HG03060 (cell line): ENCODE measurements around the gene FAM153A.
"Not testable (repeated sequence)": the region's sequence is repeated elsewhere in the genome, so short reads cannot be mapped to it uniquely, and the experiment has no call there.

Experiments used
- ATAC-seq: cut with Tn5 transposase; IDR thresholded peaks from one replicate; pipeline ENCODE4 v1.9.1; 2021; ENCODE audit warnings: low read depth, moderate number of reproducible peaks; ENCODE audit not compliant: unreplicated experiment

FAM153A gene

DNA sequence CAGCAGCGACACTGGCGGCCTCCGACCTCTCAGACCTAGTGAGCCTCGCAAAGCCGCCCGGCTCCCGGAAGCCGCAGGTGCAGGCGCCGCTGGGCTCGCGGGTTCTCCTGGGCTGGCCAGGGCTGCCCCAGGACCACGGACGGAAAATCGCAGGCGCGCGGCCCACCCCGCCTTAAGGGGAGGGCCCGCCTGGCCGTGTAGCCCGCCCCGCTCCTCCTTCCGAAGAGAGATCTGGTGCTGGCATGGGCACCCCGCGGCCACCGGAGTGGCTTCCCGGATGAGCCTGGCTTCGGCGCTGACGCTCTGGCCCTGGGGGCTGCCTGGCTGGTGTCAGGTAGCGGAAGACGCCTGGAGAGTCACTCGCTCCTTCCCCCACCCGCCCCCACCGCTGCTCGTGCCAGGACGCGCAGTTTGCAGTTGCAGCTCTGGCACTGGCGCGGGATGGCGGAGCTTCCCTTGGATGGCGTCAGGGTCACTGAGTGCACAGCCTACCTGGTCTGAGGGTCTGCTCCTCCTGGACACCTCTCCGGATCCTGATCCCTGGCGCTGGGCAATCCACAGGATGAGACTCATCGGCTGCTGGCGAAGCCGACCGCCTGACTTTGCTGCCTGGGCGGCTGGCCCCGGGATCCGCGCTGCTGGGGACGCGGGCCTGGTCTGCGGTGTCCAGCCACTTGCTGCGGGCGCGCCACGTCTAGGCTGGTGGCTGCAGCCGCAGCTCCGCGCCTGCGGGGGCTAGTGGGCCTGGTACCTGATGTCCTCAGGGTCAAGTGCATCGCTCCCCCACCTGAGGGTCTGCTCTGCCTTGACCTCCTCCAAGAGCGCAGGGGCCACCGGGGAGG, at the start of gene FAM153A:
FAM153A (minus strand) TSS at position 108 of the 842 bp plus-strand sequence.
- ATAC-seq: not testable (repeated sequence)

DNA sequence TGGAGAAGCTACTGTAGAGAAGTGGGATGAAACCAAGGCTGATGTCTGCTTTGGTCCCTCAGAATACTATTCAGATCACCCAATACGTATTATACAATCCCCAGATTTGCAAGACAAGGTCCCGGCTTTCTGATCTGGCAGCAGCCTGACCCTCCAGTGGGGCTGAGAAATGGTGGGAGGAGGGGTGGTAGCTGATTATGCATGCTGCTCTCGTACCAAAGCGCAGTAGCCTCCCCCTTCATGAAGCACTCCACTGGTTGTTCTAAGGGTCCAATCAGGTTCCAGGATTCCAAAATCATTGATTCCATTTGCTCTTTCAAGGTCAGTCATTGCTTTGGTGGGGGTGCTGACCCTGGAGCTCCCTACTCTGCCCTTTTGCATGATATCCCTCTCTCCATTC, 49.6 kb upstream of the FAM153A start:
- not testable (repeated sequence) for ATAC-seq

DNA sequence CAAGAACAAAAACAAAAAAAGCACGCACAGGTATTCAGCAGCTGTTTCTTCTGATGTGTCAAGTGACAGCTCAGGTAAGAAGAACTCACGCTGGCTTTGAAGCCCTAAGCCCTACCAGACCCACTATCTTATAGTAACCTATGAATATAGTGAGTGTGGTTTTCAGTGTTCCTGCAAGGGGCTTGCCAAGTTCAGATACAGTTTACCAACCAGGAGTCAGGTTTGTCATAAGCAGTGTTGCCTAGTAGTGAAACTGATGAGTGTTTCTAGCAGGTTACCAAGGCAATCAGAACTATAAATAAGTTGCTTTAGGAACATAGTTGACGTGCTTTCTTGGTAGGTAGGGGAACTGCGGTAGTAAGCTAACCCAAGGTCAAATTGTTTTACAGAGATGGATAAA, 43.4 kb upstream of the FAM153A start:
- ATAC-seq: not testable (repeated sequence)

- ATAC-seq: not testable (repeated sequence)
Measured at GRCh38 chr5:177824776-177825175, 42.1 kb upstream of the FAM153A start.

DNA sequence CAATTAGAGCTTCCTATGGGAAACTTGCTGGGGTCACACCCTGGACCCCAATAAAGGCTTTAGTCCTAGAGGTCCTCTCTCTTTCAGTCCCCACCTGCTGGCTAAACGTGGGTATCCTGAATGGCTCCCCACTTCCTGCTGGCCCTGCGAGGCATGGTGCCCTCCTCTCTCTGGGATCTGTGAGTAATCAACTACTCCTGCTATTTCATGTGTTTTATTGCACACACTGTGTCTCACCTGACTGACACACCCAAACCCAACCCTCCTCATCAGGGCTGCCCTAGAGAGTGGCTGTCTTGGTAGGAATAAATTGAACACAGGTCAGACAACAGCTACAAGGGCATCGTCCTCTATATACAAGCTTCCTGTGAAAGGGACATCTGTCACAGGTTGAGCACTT, 39.8 kb upstream of the FAM153A start:
- ATAC-seq: not testable (repeated sequence)

- ATAC-seq: not testable (repeated sequence)
Measured at GRCh38 chr5:177819664-177820063, 37.0 kb upstream of the FAM153A start.

- not testable (repeated sequence) for ATAC-seq
Measured at GRCh38 chr5:177812814-177813425, 30.2 kb upstream of the FAM153A start.

DNA sequence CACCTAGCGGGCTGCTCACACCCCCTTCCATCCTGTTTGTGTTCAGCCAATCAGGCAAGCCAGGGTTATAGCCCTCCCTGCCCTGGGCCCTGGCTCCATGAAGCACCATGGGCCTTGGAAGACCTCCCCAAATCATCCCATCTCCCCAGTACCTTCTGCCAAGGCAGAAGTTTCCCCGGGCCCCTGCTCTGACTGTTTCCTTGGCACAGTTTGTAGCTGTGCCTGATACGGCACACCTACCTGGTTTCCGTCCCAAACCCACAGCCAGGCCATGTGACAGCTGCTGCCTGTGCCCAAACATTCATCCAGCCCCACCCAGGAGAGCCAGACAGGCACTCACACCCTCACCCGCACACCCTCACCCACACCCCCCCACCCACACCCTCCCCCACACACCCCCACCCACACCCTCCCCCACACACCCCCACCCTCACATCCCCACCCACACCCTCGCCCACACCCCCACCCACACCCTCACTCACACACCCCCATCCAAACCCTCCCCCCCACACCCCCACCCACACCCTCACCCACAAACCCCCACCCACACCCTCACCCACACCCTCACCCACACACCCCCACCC, 29.6 kb upstream of the FAM153A start:
- ATAC-seq: not testable (repeated sequence)

GRCh38 chr5:177809209-177809913, 26.7 kb upstream of the FAM153A start:
- not testable (repeated sequence) for ATAC-seq

DNA sequence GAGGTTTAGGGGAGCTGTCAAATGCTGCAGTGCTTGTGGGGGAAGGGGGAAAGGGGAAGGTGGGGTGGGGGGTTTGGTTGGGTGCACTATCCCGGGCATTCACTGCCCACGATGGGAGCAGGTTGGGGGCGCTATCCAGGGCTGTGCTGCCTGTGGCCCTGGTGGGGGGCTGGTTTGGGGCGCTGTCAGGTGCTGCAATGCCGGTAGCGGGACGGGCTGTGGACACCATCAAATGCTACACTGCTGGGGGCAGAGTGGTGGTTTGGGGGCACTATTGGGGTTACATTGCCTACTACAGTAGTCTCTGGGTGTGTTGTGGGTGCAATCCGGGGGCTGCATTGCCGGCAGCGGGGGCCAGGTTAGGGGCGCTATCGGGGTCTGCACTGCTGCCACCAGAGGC, 25.7 kb upstream of the FAM153A start:
- not testable (repeated sequence) for ATAC-seq

DNA sequence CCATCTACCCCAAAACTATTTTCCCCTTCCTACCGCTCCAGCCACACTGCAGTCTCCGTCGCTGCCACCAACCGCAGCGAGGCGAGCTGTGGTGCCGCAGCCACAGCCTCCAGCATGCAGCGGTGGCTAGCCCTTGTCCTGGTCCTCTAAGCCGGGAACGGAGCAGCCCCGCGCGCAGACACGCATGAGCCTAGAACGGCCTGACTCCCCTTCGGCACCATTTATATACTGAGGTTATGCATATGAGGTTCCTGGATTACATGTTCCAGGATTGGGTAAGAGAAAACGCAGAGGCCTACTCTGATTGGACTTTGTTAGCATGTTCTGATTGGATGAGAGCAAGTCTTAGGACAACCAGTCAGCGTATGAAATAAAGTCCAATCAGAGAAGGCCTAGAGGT, 24.6 kb upstream of the FAM153A start:
- not testable (repeated sequence) for ATAC-seq

- not testable (repeated sequence) for ATAC-seq
Measured at GRCh38 chr5:177801427-177801826, 18.7 kb upstream of the FAM153A start.

- not testable (repeated sequence) for ATAC-seq
Measured at GRCh38 chr5:177798237-177798840, 15.6 kb upstream of the FAM153A start.

GRCh38 chr5:177793272-177793671, 10.6 kb upstream of the FAM153A start:
- ATAC-seq: not testable (repeated sequence)

- ATAC-seq: not testable (repeated sequence)
Measured at GRCh38 chr5:177791649-177792048, 8.9 kb upstream of the FAM153A start.

DNA sequence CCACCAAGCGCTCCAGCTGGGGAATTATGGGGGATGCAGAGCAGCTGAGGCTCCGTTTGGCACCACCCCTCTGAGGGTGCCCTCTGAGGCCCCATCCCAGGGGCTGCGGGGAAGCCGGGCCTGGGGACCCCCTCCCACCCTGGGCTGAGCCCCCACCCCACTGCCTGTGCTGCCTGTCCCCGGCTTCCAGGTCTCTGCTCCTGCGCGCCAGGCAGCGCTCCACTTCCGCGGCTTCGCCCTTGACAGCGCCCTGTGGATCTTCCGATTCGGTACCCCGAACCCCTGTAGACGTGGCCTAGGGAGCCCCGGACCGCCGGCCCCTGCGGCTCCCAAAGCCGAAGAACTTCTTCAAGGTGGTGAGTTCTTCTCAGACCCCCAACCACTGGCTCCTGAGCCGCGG, 530 bp downstream of the FAM153A start:
- ATAC-seq: not testable (repeated sequence)

DNA sequence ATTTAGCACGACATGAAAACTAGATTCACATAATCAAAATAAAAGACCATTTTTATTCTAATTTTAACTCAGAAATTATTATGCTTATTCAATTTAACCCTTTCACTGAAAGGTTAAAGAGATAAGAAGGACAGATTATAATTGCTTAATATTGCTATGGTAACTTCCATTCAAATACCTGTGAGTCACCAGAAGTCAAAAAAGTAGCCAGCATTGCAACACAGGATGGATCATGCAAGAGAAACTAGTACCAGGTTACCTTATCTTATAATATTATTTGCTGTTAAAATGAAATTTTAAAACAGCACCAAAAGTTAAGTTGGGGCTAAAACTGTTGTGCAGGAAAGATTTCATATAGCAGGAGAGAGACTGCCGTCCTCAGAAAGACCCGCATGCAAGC, 11.5 kb downstream of the FAM153A start:
- not testable (repeated sequence) for ATAC-seq

- not testable (repeated sequence) for ATAC-seq
Measured at GRCh38 chr5:177770646-177771045, 12.1 kb downstream of the FAM153A start.

DNA sequence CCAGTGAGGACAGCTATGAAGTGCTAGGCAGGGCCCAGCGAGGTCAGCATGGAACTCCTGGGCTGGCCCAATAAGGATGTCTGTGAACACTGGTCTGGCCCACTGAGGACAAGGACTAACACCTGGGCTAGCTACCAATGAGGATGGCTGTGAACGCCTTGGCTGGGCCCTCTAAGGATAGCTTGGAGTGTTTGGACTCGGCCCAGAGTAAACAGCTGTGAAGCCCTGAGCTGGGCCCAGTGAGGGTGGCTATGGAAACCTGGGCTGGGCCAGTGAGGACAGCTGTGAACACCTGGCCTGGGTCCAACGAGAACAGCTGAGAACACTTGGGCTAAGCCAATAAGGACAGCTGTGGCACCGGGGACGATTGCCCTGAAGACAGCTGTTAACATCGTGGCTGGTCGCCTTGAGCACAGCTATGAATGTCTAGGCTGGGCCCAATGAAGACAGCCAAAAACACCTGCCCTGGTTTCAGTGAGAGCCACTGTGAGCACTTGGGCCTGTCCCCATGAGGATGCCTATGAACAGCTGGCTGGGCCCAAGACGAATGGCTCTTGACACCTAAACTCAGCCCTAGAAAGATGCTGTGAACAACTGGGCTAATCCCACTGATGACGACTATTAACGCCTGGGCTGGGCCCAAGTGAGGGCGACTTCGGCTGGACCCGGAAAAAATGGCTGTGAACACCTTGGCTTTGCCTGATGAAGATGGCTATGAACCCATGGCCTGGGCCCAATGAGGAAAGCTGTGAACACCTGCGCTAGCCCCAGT, 18.8 kb downstream of the FAM153A start:
- ATAC-seq: not testable (repeated sequence)
